ENCODE data around the gene GGNBP2. TPM values are rescaled to one million over a fixed set of nuclear protein-coding genes. Genes with fewer than 3 reads are reported as not detected.

GGNBP2 gene
- total RNA-seq, 1 donor from 2014 or later: 71.2 TPM

GRCh38 chr17:36629970-36630502 lies 85.3 kb downstream of the GGNBP2 start:
- no peak for DNase-seq (ENCODE audit: low spot score in 2 of 2, unreplicated experiment in 2 of 2)
- Mint-ChIP-seq H3K36me3 (no peaks in the 10 kb centered on the region), H3K4me3 (no peak overlapping the region), H3K4me1 (peaks cover 26% of the 10 kb centered on the region), H3K27ac (no peak overlapping the region), H3K9me3 (no peaks in the 10 kb centered on the region), H3K27me3 (ENCODE audit: low read depth) (peaks cover 52% of the 10 kb centered on the region)
- TF ChIP-seq CTCF (IDR thresholded peaks at IDR 0.05; ENCODE audit: unreplicated experiment): no peak

- no peak overlapping the region for H3K27ac Mint-ChIP-seq
- TF ChIP-seq CTCF (IDR thresholded peaks at IDR 0.05; ENCODE audit: unreplicated experiment): no peak
- H3K27me3 Mint-ChIP-seq (ENCODE audit: low read depth): peaks cover 57% of the 10 kb centered on the region
- no peaks in the 10 kb centered on the region for H3K36me3 Mint-ChIP-seq
- no peak overlapping the region for H3K4me3 Mint-ChIP-seq
- no peak for DNase-seq (ENCODE audit: low spot score in 2 of 2, unreplicated experiment in 2 of 2)
- peaks cover 26% of the 10 kb centered on the region for H3K4me1 Mint-ChIP-seq
- no peaks in the 10 kb centered on the region for H3K9me3 Mint-ChIP-seq
Observed at GRCh38 chr17:36631022-36631421, 86.3 kb downstream of the GGNBP2 start.

- no peaks in the 10 kb centered on the region for H3K9me3 Mint-ChIP-seq
- no peak for TF ChIP-seq CTCF (IDR thresholded peaks at IDR 0.05; ENCODE audit: unreplicated experiment)
- peak overlapping the region; percentile 83 for H3K27ac Mint-ChIP-seq
- no peak for DNase-seq (ENCODE audit: low spot score in 2 of 2, unreplicated experiment in 2 of 2)
- H3K4me1 Mint-ChIP-seq: peaks cover 26% of the 10 kb centered on the region
- H3K4me3 Mint-ChIP-seq: peak overlapping the region; percentile 22
- H3K27me3 Mint-ChIP-seq (ENCODE audit: low read depth): peaks cover 78% of the 10 kb centered on the region
- H3K36me3 Mint-ChIP-seq: no peaks in the 10 kb centered on the region
Observed at GRCh38 chr17:36632916-36633771, 88.4 kb downstream of the GGNBP2 start.

Other genes starting within 250 kb of the GGNBP2 start
- not detected in 3 replicates for gene TBC1D3G, start 221.0 kb upstream of the GGNBP2 start, total RNA-seq
- not detected in 3 replicates for gene TBC1D3H, start 156.5 kb upstream of the GGNBP2 start, total RNA-seq
- 34.8 to 37.2 TPM (median 35.6 TPM) in 3 replicates for gene ZNHIT3, start 58.2 kb upstream of the GGNBP2 start, total RNA-seq
- gene MYO19, start 10.1 kb upstream of the GGNBP2 start, total RNA-seq: 77.3 to 82.8 TPM (median 82.4 TPM) in 3 replicates
- 8.8 to 10.0 TPM (median 9.3 TPM) in 3 replicates for gene PIGW, start 9.9 kb upstream of the GGNBP2 start, total RNA-seq
- 14.9 to 17.3 TPM (median 15.0 TPM) in 3 replicates for gene DHRS11, start 47.0 kb downstream of the GGNBP2 start, total RNA-seq
- 5.1 to 5.6 TPM (median 5.4 TPM) in 3 replicates for gene MRM1, start 56.7 kb downstream of the GGNBP2 start, total RNA-seq